Measurements from ENCODE around the gene TULP4. TPM values are rescaled to one million over a fixed set of nuclear protein-coding genes. Genes with fewer than 3 reads are reported as not detected.

The TULP4 gene
- total and polyA plus RNA-seq, 7 experiments from 2014 or later: 33.3 to 79.0 (median 51.8) TPM

DNA sequence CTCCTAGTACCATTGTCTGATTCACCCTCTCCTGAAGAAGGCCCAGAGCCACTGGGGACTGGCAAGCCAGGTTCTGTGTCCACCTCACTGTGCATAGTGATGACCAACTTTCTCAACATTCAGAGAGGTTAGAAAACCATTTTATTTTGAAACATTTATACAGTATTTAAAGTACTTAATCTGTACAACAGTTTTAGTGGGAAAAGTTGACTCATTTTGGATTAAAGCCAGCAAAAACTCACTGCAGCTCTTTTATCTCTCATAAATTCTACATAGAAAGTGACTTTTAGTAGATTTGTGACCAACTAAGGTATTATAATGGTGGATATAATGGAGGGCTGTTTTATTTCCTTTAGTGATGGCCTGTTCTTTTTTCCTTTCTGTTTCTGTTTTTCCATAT, 9.7 kb downstream of the TULP4 start:
- intact Hi-C loops (cut with micrococcal nuclease): no loop called here
- Histone ChIP-seq H3K36me3 (ENCODE audit: control insufficient read depth in 2 of 3, insufficient read depth in 3 of 3, low read length in 3 of 3) (no peaks in the 10 kb centered on the region), H3K4me3 (ENCODE audit: low read length) (no peak overlapping the region), H3K9me3 (ENCODE audit: control insufficient read depth in 2 of 3, low read length in 3 of 3) (no peaks in the 10 kb centered on the region), H3K27me3 (ENCODE audit: control insufficient read depth in 2 of 2, insufficient read depth in 2 of 2, low read length in 2 of 2) (no peaks in the 10 kb centered on the region), H3K4me1 (ENCODE audit: control insufficient read depth in 2 of 2, insufficient read depth in 2 of 2, low read length in 2 of 2) (peaks cover 3 to 6% of the 10 kb centered on the region in 2 donors), H3K27ac (ENCODE audit: low read depth, low read length) (no peak overlapping the region)
- no peak for DNase-seq
- no peak overlapping the region for H3K4me3 Mint-ChIP-seq
- peaks cover 26 to 72% (median 54%) of the 10 kb centered on the region in 7 donors for H3K4me1 Mint-ChIP-seq
- H3K36me3 Mint-ChIP-seq: peaks cover 8 to 46% (median 30%) of the 10 kb centered on the region in 5 donors
- POLR2A ChIA-PET: no interaction called here
- no peaks in the 10 kb centered on the region for H3K27me3 Mint-ChIP-seq
- H3K9me3 Mint-ChIP-seq: peaks cover 0 to 5% (median 0%) of the 10 kb centered on the region in 11 donors
- ATAC-seq: no peak
- CTCF ChIA-PET: no interaction called here
- H3K27ac Mint-ChIP-seq: peak overlapping the region in 1 of 9 donors; percentile 10

GRCh38 chr6:158322400-158322723, 10.1 kb downstream of the TULP4 start:
- peaks cover 0 to 5% (median 0%) of the 10 kb centered on the region in 11 donors for H3K9me3 Mint-ChIP-seq
- Histone ChIP-seq H3K4me1 (ENCODE audit: control insufficient read depth in 2 of 2, insufficient read depth in 2 of 2, low read length in 2 of 2) (peaks cover 4 to 6% of the 10 kb centered on the region in 2 donors), H3K9me3 (ENCODE audit: control insufficient read depth in 2 of 3, low read length in 3 of 3) (no peaks in the 10 kb centered on the region), H3K36me3 (ENCODE audit: control insufficient read depth in 2 of 3, insufficient read depth in 3 of 3, low read length in 3 of 3) (no peaks in the 10 kb centered on the region), H3K27me3 (ENCODE audit: control insufficient read depth in 2 of 2, insufficient read depth in 2 of 2, low read length in 2 of 2) (no peaks in the 10 kb centered on the region), H3K4me3 (ENCODE audit: low read length) (no peak overlapping the region), H3K27ac (ENCODE audit: low read depth, low read length) (no peak overlapping the region)
- intact Hi-C loops (cut with micrococcal nuclease): no loop called here
- H3K4me1 Mint-ChIP-seq: peaks cover 29 to 76% (median 58%) of the 10 kb centered on the region in 7 donors
- DNase-seq (no peak), ATAC-seq (no peak)
- ChIA-PET CTCF (no interaction called here), POLR2A (no interaction called here)
- peaks cover 8 to 42% (median 27%) of the 10 kb centered on the region in 5 donors for H3K36me3 Mint-ChIP-seq
- H3K27ac Mint-ChIP-seq: peak overlapping the region in 1 of 9 donors; percentile 10
- no peaks in the 10 kb centered on the region for H3K27me3 Mint-ChIP-seq
- H3K4me3 Mint-ChIP-seq: peak overlapping the region in 1 of 10 donors; percentile 1

DNA sequence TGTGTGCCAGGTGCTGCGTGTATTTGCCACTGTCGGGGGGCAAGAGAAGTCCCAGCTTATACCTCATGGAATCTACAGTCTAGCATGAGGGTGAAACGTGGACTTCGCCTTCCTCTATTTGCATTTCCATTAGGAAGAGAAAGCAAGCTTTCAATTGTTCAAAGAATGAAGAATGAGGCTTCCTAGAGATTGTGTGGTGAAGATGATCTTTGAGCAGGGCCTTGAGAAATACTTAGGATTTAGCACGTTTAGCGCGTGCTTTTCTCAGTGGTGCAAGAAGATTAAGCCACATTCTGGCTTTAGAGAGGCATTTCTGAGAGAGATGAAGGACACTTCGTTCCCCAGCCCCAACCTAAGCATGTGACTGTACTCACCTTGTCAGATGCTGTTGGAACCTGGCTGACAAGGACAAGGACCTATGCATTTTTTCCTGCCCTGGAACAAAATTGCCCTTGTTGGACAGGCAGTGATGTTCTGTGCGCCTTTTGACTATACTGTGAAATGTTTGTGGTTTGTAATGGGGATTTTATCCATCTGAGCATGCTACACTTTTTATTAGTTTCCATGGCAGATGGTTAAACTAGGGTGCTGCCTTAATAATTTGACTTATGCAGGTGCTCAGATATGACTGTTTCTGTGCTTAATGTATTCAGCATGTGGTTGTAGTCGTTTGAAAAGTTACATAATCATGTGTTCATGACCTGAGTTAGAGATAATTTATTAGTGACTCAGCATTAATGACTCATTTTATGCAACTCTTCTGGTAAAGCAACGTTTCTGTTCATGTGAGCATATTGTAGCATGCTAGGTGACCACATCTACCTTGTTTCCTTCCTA, 10.7 kb downstream of the TULP4 start:
- Mint-ChIP-seq H3K4me1 (peaks cover 32 to 80% (median 64%) of the 10 kb centered on the region in 7 donors), H3K36me3 (peaks cover 8 to 39% (median 27%) of the 10 kb centered on the region in 5 donors), H3K27ac (peak overlapping the region in 1 of 9 donors; percentile 57), H3K9me3 (peaks cover 0 to 5% (median 0%) of the 10 kb centered on the region in 11 donors), H3K4me3 (peak overlapping the region in 1 of 10 donors; percentile 16), H3K27me3 (no peaks in the 10 kb centered on the region)
- POLR2A ChIA-PET: no interaction called here
- H3K36me3 ChIP-seq (ENCODE audit: control insufficient read depth in 2 of 3, insufficient read depth in 3 of 3, low read length in 3 of 3): no peaks in the 10 kb centered on the region
- no peak overlapping the region for H3K4me3 ChIP-seq (ENCODE audit: low read length)
- ATAC-seq: no peak
- no peaks in the 10 kb centered on the region for H3K9me3 ChIP-seq (ENCODE audit: control insufficient read depth in 2 of 3, low read length in 3 of 3)
- DNase-seq: no peak
- CTCF ChIA-PET: no interaction called here
- H3K27ac ChIP-seq (ENCODE audit: low read depth, low read length): no peak overlapping the region
- intact Hi-C loops (cut with micrococcal nuclease): no loop called here
- H3K4me1 ChIP-seq (ENCODE audit: control insufficient read depth in 2 of 2, insufficient read depth in 2 of 2, low read length in 2 of 2): peaks cover 6 to 9% of the 10 kb centered on the region in 2 donors
- no peaks in the 10 kb centered on the region for H3K27me3 ChIP-seq (ENCODE audit: control insufficient read depth in 2 of 2, insufficient read depth in 2 of 2, low read length in 2 of 2)

- DNase-seq: no peak
- Histone ChIP-seq H3K27me3 (ENCODE audit: control insufficient read depth in 2 of 2, insufficient read depth in 2 of 2, low read length in 2 of 2) (no peaks in the 10 kb centered on the region), H3K4me1 (ENCODE audit: control insufficient read depth in 2 of 2, insufficient read depth in 2 of 2, low read length in 2 of 2) (peaks cover 6 to 9% of the 10 kb centered on the region in 2 donors), H3K9me3 (ENCODE audit: control insufficient read depth in 2 of 3, low read length in 3 of 3) (no peaks in the 10 kb centered on the region), H3K36me3 (ENCODE audit: control insufficient read depth in 2 of 3, insufficient read depth in 3 of 3, low read length in 3 of 3) (no peaks in the 10 kb centered on the region), H3K27ac (ENCODE audit: low read depth, low read length) (no peak overlapping the region), H3K4me3 (ENCODE audit: low read length) (no peak overlapping the region)
- intact Hi-C loops (cut with micrococcal nuclease): no loop called here
- ChIA-PET POLR2A (interaction anchor here (0.5 kb wide), 1 partner anchor 592 kb away, joined by 3 read pairs; no protein-coding TSS in a partner anchor), CTCF (no interaction called here)
- Mint-ChIP-seq H3K4me1 (peaks cover 32 to 80% (median 70%) of the 10 kb centered on the region in 7 donors), H3K36me3 (peaks cover 8 to 41% (median 27%) of the 10 kb centered on the region in 5 donors), H3K27me3 (no peaks in the 10 kb centered on the region), H3K9me3 (peaks cover 0 to 5% (median 0%) of the 10 kb centered on the region in 11 donors), H3K27ac (peak overlapping the region in 1 of 9 donors; percentile 57), H3K4me3 (peak overlapping the region in 1 of 10 donors; percentile 16)
- no peak for ATAC-seq
Measured at GRCh38 chr6:158323561-158323958, 11.3 kb downstream of the TULP4 start.

GRCh38 chr6:158324136-158324535, 11.9 kb downstream of the TULP4 start:
- Histone ChIP-seq H3K27ac (ENCODE audit: low read depth, low read length) (no peak overlapping the region), H3K27me3 (ENCODE audit: control insufficient read depth in 2 of 2, insufficient read depth in 2 of 2, low read length in 2 of 2) (no peaks in the 10 kb centered on the region), H3K36me3 (ENCODE audit: control insufficient read depth in 2 of 3, insufficient read depth in 3 of 3, low read length in 3 of 3) (no peaks in the 10 kb centered on the region), H3K4me3 (ENCODE audit: low read length) (no peak overlapping the region), H3K9me3 (ENCODE audit: control insufficient read depth in 2 of 3, low read length in 3 of 3) (no peaks in the 10 kb centered on the region), H3K4me1 (ENCODE audit: control insufficient read depth in 2 of 2, insufficient read depth in 2 of 2, low read length in 2 of 2) (peaks cover 6 to 9% of the 10 kb centered on the region in 2 donors)
- Mint-ChIP-seq H3K9me3 (peaks cover 0 to 5% (median 0%) of the 10 kb centered on the region in 11 donors), H3K36me3 (peaks cover 8 to 40% (median 27%) of the 10 kb centered on the region in 5 donors), H3K27me3 (no peaks in the 10 kb centered on the region), H3K27ac (no peak overlapping the region), H3K4me3 (no peak overlapping the region), H3K4me1 (peaks cover 33 to 81% (median 72%) of the 10 kb centered on the region in 7 donors)
- CTCF ChIA-PET: no interaction called here
- no peak for DNase-seq
- ATAC-seq: no peak
- POLR2A ChIA-PET: interaction anchor here (0.5 kb wide), 1 partner anchor 592 kb away, joined by 3 read pairs; no protein-coding TSS in a partner anchor
- intact Hi-C loops (cut with micrococcal nuclease): no loop called here

GRCh38 chr6:158327211-158327610, 14.9 kb downstream of the TULP4 start:
- peaks cover 6 to 34% (median 24%) of the 10 kb centered on the region in 5 donors for H3K36me3 Mint-ChIP-seq
- CTCF ChIA-PET: interaction anchor here (0.7 kb wide), 2 partner anchors 42 kb away, joined by 4 read pairs; no protein-coding TSS in a partner anchor

More at GRCh38 chr6:158327211-158327610, 14.9 kb downstream of the TULP4 start:
- peaks cover 6 to 9% of the 10 kb centered on the region in 2 donors for H3K4me1 ChIP-seq (ENCODE audit: control insufficient read depth in 2 of 2, insufficient read depth in 2 of 2, low read length in 2 of 2)
- H3K9me3 ChIP-seq (ENCODE audit: control insufficient read depth in 2 of 3, low read length in 3 of 3): no peaks in the 10 kb centered on the region
- no peak overlapping the region for H3K27ac ChIP-seq (ENCODE audit: low read depth, low read length)
- DNase-seq (no peak), ATAC-seq (no peak)
- no peak overlapping the region for H3K4me3 ChIP-seq (ENCODE audit: low read length)
- peaks cover 27 to 67% (median 57%) of the 10 kb centered on the region in 7 donors for H3K4me1 Mint-ChIP-seq
- no peaks in the 10 kb centered on the region for H3K36me3 ChIP-seq (ENCODE audit: control insufficient read depth in 2 of 3, insufficient read depth in 3 of 3, low read length in 3 of 3)
- peaks cover 0 to 10% (median 2%) of the 10 kb centered on the region in 11 donors for H3K9me3 Mint-ChIP-seq
- H3K27me3 Mint-ChIP-seq: no peaks in the 10 kb centered on the region
- H3K4me3 Mint-ChIP-seq: peak overlapping the region in 3 of 10 donors; percentile 6 to 50 (median 20)
- H3K27ac Mint-ChIP-seq: peak overlapping the region in 1 of 9 donors; percentile 20
- intact Hi-C loops (cut with micrococcal nuclease): no loop called here
- no peaks in the 10 kb centered on the region for H3K27me3 ChIP-seq (ENCODE audit: control insufficient read depth in 2 of 2, insufficient read depth in 2 of 2, low read length in 2 of 2)
- POLR2A ChIA-PET: no interaction called here

Measured in naive thymus-derived CD4-positive, alpha-beta T cell (primary cell).